A549 (cell line): ENCODE data around the gene FMO2.

Experiments used
- EP300 ChIP-seq, 2 experiments: fragments of >200 bp; sonication (Bioruptor Twin); formaldehyde crosslinking; IDR thresholded peaks; 2 replicates in 1 of 2; 3 replicates in 1 of 2; pipeline ENCODE4 v1.6.1; 2016 to 2017
- RAD21 ChIP-seq, 2 experiments: fragments of >200 bp in 1 of 2; sonication (Bioruptor Twin) in 1 of 2; formaldehyde crosslinking in 1 of 2; IDR thresholded peaks in 1 of 2; conservative IDR thresholded peaks in 1 of 2; 2 replicates in 1 of 2; 3 replicates in 1 of 2; pipeline ENCODE4 v1.6.1; 2012 to 2018; ENCODE audit warnings: inconsistent platforms in 1 of 2
- RNF2 ChIP-seq: fragments of 200-600 bp; sonication (generic); IDR thresholded peaks from 2 replicates; pipeline ENCODE4 v1.6.1; 2016; ENCODE audit warnings: low read depth, mild to moderate bottlenecking, antibody characterized with exemption, moderate library complexity, borderline replicate concordance
- SMC3 ChIP-seq: fragments of >200 bp; sonication (Bioruptor Twin); formaldehyde crosslinking; IDR thresholded peaks from 3 replicates; pipeline ENCODE4 v1.6.1; 2018; ENCODE audit warnings: inconsistent platforms
- SREBF2 ChIP-seq: fragments of 450-650 bp; IDR thresholded peaks from 2 replicates; pipeline ENCODE4 v1.6.1; 2014; ENCODE audit warnings: mild to moderate bottlenecking, moderate library complexity
- ZC3H11A ChIP-seq: fragments of 450-650 bp; IDR thresholded peaks from 2 replicates; pipeline ENCODE4 v1.6.1; 2014; ENCODE audit warnings: antibody characterized with exemption, mild to moderate bottlenecking
- TF ChIP-seq, protein P1 (sequence below): fragments of >200 bp; sonication (Bioruptor Twin); formaldehyde crosslinking; IDR thresholded peaks from 3 replicates; pipeline ENCODE4 v1.5.1; 2016
- TF ChIP-seq, protein P2 (sequence below): fragments of 200-600 bp; sonication (generic); IDR thresholded peaks from 2 replicates; pipeline ENCODE4 v1.6.1; 2016; ENCODE audit warnings: antibody characterized with exemption, mild to moderate bottlenecking, moderate library complexity
- TF ChIP-seq, protein P3 (sequence below): fragments of 150-350 bp; IDR thresholded peaks from 2 replicates; pipeline ENCODE4 v1.6.1; 2014; ENCODE audit warnings: low read depth, mild to moderate bottlenecking, low read length
- TF ChIP-seq, protein P4 (sequence below): fragments of 250-450 bp; sonication (Bioruptor Pico); IDR thresholded peaks from 2 replicates; pipeline ENCODE4 v1.5.0; 2021; ENCODE audit warnings: mild to moderate bottlenecking, moderate library complexity, borderline replicate concordance

DNA sequence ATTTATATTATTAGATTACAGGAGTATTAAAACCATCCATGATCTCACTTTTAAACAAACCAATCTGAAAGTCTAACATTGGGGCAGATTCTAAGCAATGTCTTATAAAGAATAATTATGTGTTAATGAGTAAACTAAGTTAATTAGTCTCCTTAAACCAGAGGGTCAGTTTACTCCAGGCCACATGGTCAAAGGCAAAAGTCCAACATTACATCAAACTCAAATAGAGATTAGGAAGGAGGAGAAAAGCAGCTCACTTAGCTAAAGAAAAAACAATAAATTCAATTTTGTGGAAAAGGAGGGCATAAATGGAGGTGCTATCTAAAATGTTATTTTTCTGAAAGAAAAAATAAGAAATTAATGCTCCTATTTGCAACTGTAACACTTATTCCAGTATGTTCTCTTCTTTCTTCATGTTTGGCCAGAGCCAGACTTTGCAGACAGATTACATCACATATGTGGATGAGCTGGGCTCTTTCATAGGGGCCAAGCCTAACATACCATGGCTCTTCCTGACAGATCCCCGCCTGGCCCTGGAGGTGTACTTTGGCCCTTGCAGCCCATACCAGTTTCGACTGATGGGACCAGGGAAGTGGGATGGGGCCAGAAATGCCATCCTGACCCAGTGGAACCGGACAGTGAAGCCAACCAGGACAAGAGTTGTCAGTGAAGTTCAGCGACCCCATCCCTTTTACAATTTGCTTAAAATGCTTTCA lies 24.3 kb upstream of the FMO2 start:
- TF ChIP-seq, protein P1, sequence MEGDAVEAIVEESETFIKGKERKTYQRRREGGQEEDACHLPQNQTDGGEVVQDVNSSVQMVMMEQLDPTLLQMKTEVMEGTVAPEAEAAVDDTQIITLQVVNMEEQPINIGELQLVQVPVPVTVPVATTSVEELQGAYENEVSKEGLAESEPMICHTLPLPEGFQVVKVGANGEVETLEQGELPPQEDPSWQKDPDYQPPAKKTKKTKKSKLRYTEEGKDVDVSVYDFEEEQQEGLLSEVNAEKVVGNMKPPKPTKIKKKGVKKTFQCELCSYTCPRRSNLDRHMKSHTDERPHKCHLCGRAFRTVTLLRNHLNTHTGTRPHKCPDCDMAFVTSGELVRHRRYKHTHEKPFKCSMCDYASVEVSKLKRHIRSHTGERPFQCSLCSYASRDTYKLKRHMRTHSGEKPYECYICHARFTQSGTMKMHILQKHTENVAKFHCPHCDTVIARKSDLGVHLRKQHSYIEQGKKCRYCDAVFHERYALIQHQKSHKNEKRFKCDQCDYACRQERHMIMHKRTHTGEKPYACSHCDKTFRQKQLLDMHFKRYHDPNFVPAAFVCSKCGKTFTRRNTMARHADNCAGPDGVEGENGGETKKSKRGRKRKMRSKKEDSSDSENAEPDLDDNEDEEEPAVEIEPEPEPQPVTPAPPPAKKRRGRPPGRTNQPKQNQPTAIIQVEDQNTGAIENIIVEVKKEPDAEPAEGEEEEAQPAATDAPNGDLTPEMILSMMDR, result no peak
- TF ChIP-seq ZC3H11A (no peak), RNF2 (no peak), SREBF2 (no peak), EP300 (IDR thresholded peaks at IDR 0.05) (no peak), SMC3 (no peak), RAD21 (conservative IDR thresholded peaks at IDR 0.05 in 1 of 2, IDR thresholded peaks at IDR 0.05 in 1 of 2) (no peak)
- TF ChIP-seq, protein P2, sequence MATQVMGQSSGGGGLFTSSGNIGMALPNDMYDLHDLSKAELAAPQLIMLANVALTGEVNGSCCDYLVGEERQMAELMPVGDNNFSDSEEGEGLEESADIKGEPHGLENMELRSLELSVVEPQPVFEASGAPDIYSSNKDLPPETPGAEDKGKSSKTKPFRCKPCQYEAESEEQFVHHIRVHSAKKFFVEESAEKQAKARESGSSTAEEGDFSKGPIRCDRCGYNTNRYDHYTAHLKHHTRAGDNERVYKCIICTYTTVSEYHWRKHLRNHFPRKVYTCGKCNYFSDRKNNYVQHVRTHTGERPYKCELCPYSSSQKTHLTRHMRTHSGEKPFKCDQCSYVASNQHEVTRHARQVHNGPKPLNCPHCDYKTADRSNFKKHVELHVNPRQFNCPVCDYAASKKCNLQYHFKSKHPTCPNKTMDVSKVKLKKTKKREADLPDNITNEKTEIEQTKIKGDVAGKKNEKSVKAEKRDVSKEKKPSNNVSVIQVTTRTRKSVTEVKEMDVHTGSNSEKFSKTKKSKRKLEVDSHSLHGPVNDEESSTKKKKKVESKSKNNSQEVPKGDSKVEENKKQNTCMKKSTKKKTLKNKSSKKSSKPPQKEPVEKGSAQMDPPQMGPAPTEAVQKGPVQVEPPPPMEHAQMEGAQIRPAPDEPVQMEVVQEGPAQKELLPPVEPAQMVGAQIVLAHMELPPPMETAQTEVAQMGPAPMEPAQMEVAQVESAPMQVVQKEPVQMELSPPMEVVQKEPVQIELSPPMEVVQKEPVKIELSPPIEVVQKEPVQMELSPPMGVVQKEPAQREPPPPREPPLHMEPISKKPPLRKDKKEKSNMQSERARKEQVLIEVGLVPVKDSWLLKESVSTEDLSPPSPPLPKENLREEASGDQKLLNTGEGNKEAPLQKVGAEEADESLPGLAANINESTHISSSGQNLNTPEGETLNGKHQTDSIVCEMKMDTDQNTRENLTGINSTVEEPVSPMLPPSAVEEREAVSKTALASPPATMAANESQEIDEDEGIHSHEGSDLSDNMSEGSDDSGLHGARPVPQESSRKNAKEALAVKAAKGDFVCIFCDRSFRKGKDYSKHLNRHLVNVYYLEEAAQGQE, result no peak
- TF ChIP-seq, protein P3, sequence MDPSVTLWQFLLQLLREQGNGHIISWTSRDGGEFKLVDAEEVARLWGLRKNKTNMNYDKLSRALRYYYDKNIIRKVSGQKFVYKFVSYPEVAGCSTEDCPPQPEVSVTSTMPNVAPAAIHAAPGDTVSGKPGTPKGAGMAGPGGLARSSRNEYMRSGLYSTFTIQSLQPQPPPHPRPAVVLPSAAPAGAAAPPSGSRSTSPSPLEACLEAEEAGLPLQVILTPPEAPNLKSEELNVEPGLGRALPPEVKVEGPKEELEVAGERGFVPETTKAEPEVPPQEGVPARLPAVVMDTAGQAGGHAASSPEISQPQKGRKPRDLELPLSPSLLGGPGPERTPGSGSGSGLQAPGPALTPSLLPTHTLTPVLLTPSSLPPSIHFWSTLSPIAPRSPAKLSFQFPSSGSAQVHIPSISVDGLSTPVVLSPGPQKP, result no peak
- TF ChIP-seq, protein P4, sequence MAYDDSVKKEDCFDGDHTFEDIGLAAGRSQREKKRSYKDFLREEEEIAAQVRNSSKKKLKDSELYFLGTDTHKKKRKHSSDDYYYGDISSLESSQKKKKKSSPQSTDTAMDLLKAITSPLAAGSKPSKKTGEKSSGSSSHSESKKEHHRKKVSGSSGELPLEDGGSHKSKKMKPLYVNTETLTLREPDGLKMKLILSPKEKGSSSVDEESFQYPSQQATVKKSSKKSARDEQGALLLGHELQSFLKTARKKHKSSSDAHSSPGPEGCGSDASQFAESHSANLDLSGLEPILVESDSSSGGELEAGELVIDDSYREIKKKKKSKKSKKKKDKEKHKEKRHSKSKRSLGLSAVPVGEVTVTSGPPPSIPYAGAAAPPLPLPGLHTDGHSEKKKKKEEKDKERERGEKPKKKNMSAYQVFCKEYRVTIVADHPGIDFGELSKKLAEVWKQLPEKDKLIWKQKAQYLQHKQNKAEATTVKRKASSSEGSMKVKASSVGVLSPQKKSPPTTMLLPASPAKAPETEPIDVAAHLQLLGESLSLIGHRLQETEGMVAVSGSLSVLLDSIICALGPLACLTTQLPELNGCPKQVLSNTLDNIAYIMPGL (CRISPR knock-in tag), result no peak
